ENCODE data around the gene ATP2B3.

The ATP2B3 gene

GRCh38 chrX:153554519-153555167, 37.2 kb downstream of the ATP2B3 start:
- H3K4me3 ChIP-seq (ENCODE audit: extremely low read depth, insufficient read depth, low read length, poor library complexity, severe bottlenecking) = no peak overlapping the region
- WGBS, 2 experiments (ENCODE audit: insufficient coverage in 2 of 2) = 15 to 48% methylated on average over 4 to 7 of the region's 17 CpGs
- H3K36me3 ChIP-seq (ENCODE audit: control insufficient read depth, insufficient read depth, low read length) = no peaks in the 10 kb centered on the region

GRCh38 chrX:153556767-153557166, 39.3 kb downstream of the ATP2B3 start:
- Histone ChIP-seq H3K9me3 (ENCODE audit: control insufficient read depth, low read length) (no peaks in the 10 kb centered on the region), H3K4me3 (ENCODE audit: extremely low read depth, insufficient read depth, low read length, poor library complexity, severe bottlenecking) (no peak overlapping the region), H3K27ac (ENCODE audit: low read depth, low read length, severe bottlenecking) (no peak overlapping the region), H3K36me3 (ENCODE audit: control insufficient read depth, insufficient read depth, low read length) (no peaks in the 10 kb centered on the region), H3K4me1 (ENCODE audit: control insufficient read depth, insufficient read depth, low read length, poor library complexity, severe bottlenecking) (peaks cover 4% of the 10 kb centered on the region)
- WGBS, 2 experiments (ENCODE audit: insufficient coverage in 2 of 2) = 94 to 96% methylated on average over 8 to 10 of the region's 12 CpGs

More at GRCh38 chrX:153554519-153555167, 37.2 kb downstream of the ATP2B3 start:
- no peaks in the 10 kb centered on the region for H3K4me1 ChIP-seq (ENCODE audit: control insufficient read depth, insufficient read depth, low read length, poor library complexity, severe bottlenecking)
- H3K27ac ChIP-seq (ENCODE audit: low read depth, low read length, severe bottlenecking) = no peak overlapping the region
- no peaks in the 10 kb centered on the region for H3K9me3 ChIP-seq (ENCODE audit: control insufficient read depth, low read length)

DNA sequence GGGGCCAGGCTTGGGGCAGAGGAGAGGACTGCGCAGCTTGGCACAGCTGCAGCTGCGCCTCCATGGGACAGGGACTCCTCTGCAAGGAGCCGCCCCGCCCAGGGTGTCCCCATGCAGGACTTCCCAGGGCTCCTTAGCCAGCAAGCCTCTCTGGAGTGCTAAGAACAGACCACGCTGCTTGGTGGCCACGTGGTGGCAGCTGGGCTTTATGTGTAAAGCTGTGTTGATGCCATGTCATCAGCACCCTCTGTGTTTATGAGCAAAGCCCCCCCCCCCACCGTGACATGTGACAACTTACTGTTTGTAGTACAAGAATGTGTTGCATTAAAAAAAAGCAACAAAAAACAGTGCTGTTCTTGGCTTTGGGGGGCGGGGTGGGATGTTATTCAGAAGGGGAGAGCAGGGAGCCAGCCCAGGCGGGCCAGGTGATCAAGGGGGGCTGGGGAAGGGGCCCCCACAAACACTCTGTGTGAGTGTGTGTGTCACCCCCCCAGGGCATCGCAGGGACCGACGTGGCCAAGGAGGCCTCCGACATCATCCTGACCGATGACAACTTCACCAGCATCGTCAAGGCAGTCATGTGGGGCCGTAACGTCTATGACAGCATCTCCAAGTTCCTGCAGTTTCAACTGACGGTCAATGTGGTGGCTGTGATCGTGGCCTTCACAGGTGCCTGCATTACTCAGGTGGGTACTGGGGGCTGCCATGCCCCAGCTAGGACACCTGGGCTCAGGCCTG, 40.3 kb downstream of the ATP2B3 start:
- 94 to 100% methylated on average over 1 to 12 of the region's 19 CpGs for WGBS, 2 experiments (ENCODE audit: insufficient coverage in 2 of 2)
- H3K4me1 ChIP-seq (ENCODE audit: control insufficient read depth, insufficient read depth, low read length, poor library complexity, severe bottlenecking) = peaks cover 4% of the 10 kb centered on the region
- H3K4me3 ChIP-seq (ENCODE audit: extremely low read depth, insufficient read depth, low read length, poor library complexity, severe bottlenecking) = no peak overlapping the region
- no peaks in the 10 kb centered on the region for H3K36me3 ChIP-seq (ENCODE audit: control insufficient read depth, insufficient read depth, low read length)
- H3K9me3 ChIP-seq (ENCODE audit: control insufficient read depth, low read length) = no peaks in the 10 kb centered on the region
- H3K27ac ChIP-seq (ENCODE audit: low read depth, low read length, severe bottlenecking) = no peak overlapping the region

- WGBS, 2 experiments (ENCODE audit: insufficient coverage in 2 of 2) = 94% methylated on average over 4 of the region's 9 CpGs; no CpG with 5 or more reads in 1 of the 2 experiments
- peaks cover 4% of the 10 kb centered on the region for H3K4me1 ChIP-seq (ENCODE audit: control insufficient read depth, insufficient read depth, low read length, poor library complexity, severe bottlenecking)
- H3K9me3 ChIP-seq (ENCODE audit: control insufficient read depth, low read length) = no peaks in the 10 kb centered on the region
These were observed 42.6 kb downstream of the ATP2B3 start for GRCh38 chrX:153560000-153560399.

GRCh38 chrX:153560466-153560865, 43.0 kb downstream of the ATP2B3 start:
- 88 to 96% methylated on average over 3 to 17 of the region's 22 CpGs for WGBS, 2 experiments (ENCODE audit: insufficient coverage in 2 of 2)
- no peaks in the 10 kb centered on the region for H3K36me3 ChIP-seq (ENCODE audit: control insufficient read depth, insufficient read depth, low read length)
- peaks cover 4% of the 10 kb centered on the region for H3K4me1 ChIP-seq (ENCODE audit: control insufficient read depth, insufficient read depth, low read length, poor library complexity, severe bottlenecking)
- H3K4me3 ChIP-seq (ENCODE audit: extremely low read depth, insufficient read depth, low read length, poor library complexity, severe bottlenecking) = no peak overlapping the region
- H3K9me3 ChIP-seq (ENCODE audit: control insufficient read depth, low read length) = no peaks in the 10 kb centered on the region
- H3K27ac ChIP-seq (ENCODE audit: low read depth, low read length, severe bottlenecking) = no peak overlapping the region

More at GRCh38 chrX:153560000-153560399, 42.6 kb downstream of the ATP2B3 start:
- Histone ChIP-seq H3K27ac (ENCODE audit: low read depth, low read length, severe bottlenecking) (no peak overlapping the region), H3K4me3 (ENCODE audit: extremely low read depth, insufficient read depth, low read length, poor library complexity, severe bottlenecking) (no peak overlapping the region), H3K36me3 (ENCODE audit: control insufficient read depth, insufficient read depth, low read length) (no peaks in the 10 kb centered on the region)

GRCh38 chrX:153561337-153561736, 43.9 kb downstream of the ATP2B3 start:
- no peaks in the 10 kb centered on the region for H3K36me3 ChIP-seq (ENCODE audit: control insufficient read depth, insufficient read depth, low read length)
- H3K4me3 ChIP-seq (ENCODE audit: extremely low read depth, insufficient read depth, low read length, poor library complexity, severe bottlenecking) = no peak overlapping the region
- H3K4me1 ChIP-seq (ENCODE audit: control insufficient read depth, insufficient read depth, low read length, poor library complexity, severe bottlenecking) = peaks cover 4% of the 10 kb centered on the region
- H3K9me3 ChIP-seq (ENCODE audit: control insufficient read depth, low read length) = no peaks in the 10 kb centered on the region
- H3K27ac ChIP-seq (ENCODE audit: low read depth, low read length, severe bottlenecking) = no peak overlapping the region
- WGBS, 2 experiments (ENCODE audit: insufficient coverage in 2 of 2) = 93 to 100% methylated on average over 1 to 5 of the region's 7 CpGs

- peaks cover 4% of the 10 kb centered on the region for H3K4me1 ChIP-seq (ENCODE audit: control insufficient read depth, insufficient read depth, low read length, poor library complexity, severe bottlenecking)
- no peak overlapping the region for H3K27ac ChIP-seq (ENCODE audit: low read depth, low read length, severe bottlenecking)
- no peaks in the 10 kb centered on the region for H3K9me3 ChIP-seq (ENCODE audit: control insufficient read depth, low read length)
- 91 to 100% methylated on average over 1 to 6 of the region's 9 CpGs for WGBS, 2 experiments (ENCODE audit: insufficient coverage in 2 of 2)
- H3K36me3 ChIP-seq (ENCODE audit: control insufficient read depth, insufficient read depth, low read length) = no peaks in the 10 kb centered on the region
- H3K4me3 ChIP-seq (ENCODE audit: extremely low read depth, insufficient read depth, low read length, poor library complexity, severe bottlenecking) = no peak overlapping the region
These were observed 45.1 kb downstream of the ATP2B3 start for GRCh38 chrX:153562546-153562945.

DNA sequence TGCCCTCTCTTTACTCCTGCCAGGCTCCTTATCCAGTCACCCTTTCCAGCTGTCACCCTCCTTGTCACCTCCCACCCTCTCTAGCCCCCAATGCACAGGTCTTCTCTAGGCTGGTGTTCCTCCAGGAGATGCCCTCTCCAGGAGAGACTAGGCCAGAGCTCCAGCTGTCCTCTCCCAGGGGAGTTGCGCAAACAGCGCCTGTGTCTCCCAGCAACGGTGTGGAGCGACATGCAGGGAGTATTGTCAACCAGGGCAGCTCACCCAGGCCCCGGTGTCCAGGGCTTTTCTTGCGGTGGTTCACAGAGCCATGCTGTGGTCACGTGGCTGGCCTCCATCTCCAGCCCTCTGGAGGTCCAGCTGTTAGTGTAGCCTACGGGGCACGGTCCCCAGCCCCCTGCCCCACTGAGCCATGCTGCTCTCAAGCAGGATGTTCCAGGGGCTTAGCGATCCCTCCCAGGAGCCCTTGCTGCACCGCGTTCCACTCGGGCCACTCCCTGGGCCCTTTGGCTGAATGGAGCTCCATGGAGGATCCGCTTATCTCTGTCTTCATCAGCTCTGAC, 46.7 kb downstream of the ATP2B3 start:
- Histone ChIP-seq H3K4me3 (ENCODE audit: extremely low read depth, insufficient read depth, low read length, poor library complexity, severe bottlenecking) (no peak overlapping the region), H3K27ac (ENCODE audit: low read depth, low read length, severe bottlenecking) (no peak overlapping the region), H3K36me3 (ENCODE audit: control insufficient read depth, insufficient read depth, low read length) (no peaks in the 10 kb centered on the region), H3K9me3 (ENCODE audit: control insufficient read depth, low read length) (no peaks in the 10 kb centered on the region), H3K4me1 (ENCODE audit: control insufficient read depth, insufficient read depth, low read length, poor library complexity, severe bottlenecking) (peaks cover 4% of the 10 kb centered on the region)
- 70 to 88% methylated on average over 4 to 14 of the region's 14 CpGs for WGBS, 2 experiments (ENCODE audit: insufficient coverage in 2 of 2)

DNA sequence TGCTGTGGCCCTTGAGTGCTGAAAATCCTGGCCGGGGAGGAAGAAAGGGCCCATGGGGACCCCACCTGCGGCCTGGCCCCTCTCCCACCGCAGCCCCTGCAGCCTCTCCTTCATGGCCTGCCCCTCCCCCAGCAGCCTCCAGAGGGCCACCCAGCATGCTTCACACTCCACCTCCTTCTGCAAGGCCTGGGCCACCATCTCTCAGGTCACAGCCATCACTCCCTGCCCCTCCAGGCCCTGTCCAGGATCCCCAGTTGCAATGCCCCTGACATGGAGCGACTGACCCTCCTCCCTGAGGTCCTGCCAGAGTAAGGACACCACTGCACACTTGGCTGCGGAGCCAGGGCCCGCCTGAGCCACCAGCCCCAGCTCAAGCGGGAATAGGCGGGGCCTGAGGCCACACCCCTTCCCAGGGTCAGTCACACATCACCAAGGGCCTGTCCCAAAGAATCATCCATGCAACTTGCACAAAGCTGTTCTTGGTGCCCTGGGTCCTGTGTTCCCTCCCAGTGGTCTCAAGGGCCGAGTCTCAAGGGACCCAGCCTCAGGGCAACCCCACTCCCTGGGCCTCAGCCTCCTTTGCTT, 48.6 kb downstream of the ATP2B3 start:
- Histone ChIP-seq H3K36me3 (ENCODE audit: control insufficient read depth, insufficient read depth, low read length) (no peaks in the 10 kb centered on the region), H3K4me3 (ENCODE audit: extremely low read depth, insufficient read depth, low read length, poor library complexity, severe bottlenecking) (no peak overlapping the region), H3K4me1 (ENCODE audit: control insufficient read depth, insufficient read depth, low read length, poor library complexity, severe bottlenecking) (no peaks in the 10 kb centered on the region), H3K9me3 (ENCODE audit: control insufficient read depth, low read length) (no peaks in the 10 kb centered on the region), H3K27ac (ENCODE audit: low read depth, low read length, severe bottlenecking) (no peak overlapping the region)
- WGBS, 2 experiments (ENCODE audit: insufficient coverage in 2 of 2) = 62 to 92% methylated on average over 5 of the region's 9 CpGs

GRCh38 chrX:153568451-153569011, 51.1 kb downstream of the ATP2B3 start:
- Histone ChIP-seq H3K27ac (ENCODE audit: low read depth, low read length, severe bottlenecking) (no peak overlapping the region), H3K36me3 (ENCODE audit: control insufficient read depth, insufficient read depth, low read length) (no peaks in the 10 kb centered on the region), H3K4me3 (ENCODE audit: extremely low read depth, insufficient read depth, low read length, poor library complexity, severe bottlenecking) (no peak overlapping the region), H3K4me1 (ENCODE audit: control insufficient read depth, insufficient read depth, low read length, poor library complexity, severe bottlenecking) (no peaks in the 10 kb centered on the region), H3K9me3 (ENCODE audit: control insufficient read depth, low read length) (no peaks in the 10 kb centered on the region)
- WGBS, 2 experiments (ENCODE audit: insufficient coverage in 2 of 2) = 85 to 91% methylated on average over 6 to 11 of the region's 21 CpGs
